CD14-positive monocyte (primary cell): ENCODE data around the gene SNRPD3. TPM values are rescaled to one million over a fixed set of nuclear protein-coding genes. Genes with fewer than 3 reads are reported as not detected.

Experiments used
- DNase-seq, 3 donors: peaks; one replicate each; pipeline ENCODE4 v3.0.0-alpha.2; 2011 to 2022
- H2AFZ ChIP-seq: 2 replicates; pipeline ENCODE4 v1.6.0; 2012; ENCODE audit warnings: mild to moderate bottlenecking, low read depth, low read length, inconsistent platforms; ENCODE audit not compliant: insufficient read depth, poor library complexity, severe bottlenecking
- H3K27ac ChIP-seq, 2 donors: 1 replicate in 1 of 2; 2 replicates in 1 of 2; pipeline ENCODE4 v1.5.1; 2012 to 2013; ENCODE audit warnings: low read length in 2 of 2, control low read depth in 1 of 2, inconsistent platforms in 1 of 2, low read depth in 1 of 2, mild to moderate bottlenecking in 1 of 2
- H3K27me3 ChIP-seq, 2 donors: one replicate each; pipeline versions ENCODE4 v1.6.0 to v1.6.1; 2011 to 2013; ENCODE audit warnings: low read length in 2 of 2; ENCODE audit not compliant: control insufficient read depth in 2 of 2, insufficient read depth in 2 of 2
- H3K36me3 ChIP-seq, 2 donors: replicated peaks in 1 of 2; 1 replicate in 1 of 2; 2 replicates in 1 of 2; pipeline versions ENCODE4 v1.5.1 to v1.6.1; 2012 to 2013; ENCODE audit warnings: low read length in 2 of 2, control low read depth in 1 of 2, inconsistent platforms in 1 of 2, mild to moderate bottlenecking in 1 of 2; ENCODE audit not compliant: insufficient read depth in 2 of 2, control insufficient read depth in 1 of 2
- H3K4me1 ChIP-seq, 2 donors: 1 replicate in 1 of 2; 2 replicates in 1 of 2; pipeline versions ENCODE4 v1.5.1 to v1.6.1; 2012 to 2013; ENCODE audit warnings: low read length in 2 of 2, control low read depth in 1 of 2, inconsistent platforms in 1 of 2, mild to moderate bottlenecking in 1 of 2, moderate library complexity in 1 of 2; ENCODE audit not compliant: insufficient read depth in 2 of 2, control insufficient read depth in 1 of 2
- H3K4me2 ChIP-seq: replicated peaks from 2 replicates; pipeline ENCODE3; 2012; ENCODE audit warnings: low read length, moderate library complexity, mild to moderate bottlenecking; ENCODE audit not compliant: poor library complexity, severe bottlenecking; ENCODE audit errors: extremely low read depth
- H3K4me3 ChIP-seq, 3 experiments: fragments of 200-600 bp in 1 of 3; sonication (generic) in 1 of 3; replicated peaks in 1 of 3; 1 replicate in 2 of 3; 2 replicates in 1 of 3; pipeline ENCODE4 v1.5.1; 2011 to 2013; ENCODE audit warnings: low read length in 3 of 3, mild to moderate bottlenecking in 3 of 3, control low read depth in 2 of 3, low read depth in 2 of 3, inconsistent platforms in 1 of 3, moderate library complexity in 1 of 3
- H3K79me2 ChIP-seq: 2 replicates; pipeline ENCODE4 v1.6.0; 2012; ENCODE audit warnings: mild to moderate bottlenecking, control low read depth, inconsistent platforms, low read length, moderate library complexity; ENCODE audit not compliant: insufficient read depth
- H3K9ac ChIP-seq: 2 replicates; pipeline ENCODE4 v1.6.0; 2017; ENCODE audit warnings: low read length, mild to moderate bottlenecking; ENCODE audit not compliant: insufficient read depth, poor library complexity, severe bottlenecking
- H3K9me3 ChIP-seq, 2 donors: replicated peaks in 1 of 2; 1 replicate in 1 of 2; 2 replicates in 1 of 2; pipeline versions ENCODE4 v1.5.1 to v1.6.1; 2012 to 2013; ENCODE audit warnings: low read length in 2 of 2, control low read depth in 1 of 2; ENCODE audit not compliant: control insufficient read depth in 1 of 2, insufficient read depth in 1 of 2
- H4K20me1 ChIP-seq: 2 replicates; pipeline ENCODE4 v1.6.0; 2012; ENCODE audit warnings: mild to moderate bottlenecking, low read length, control low read depth, moderate library complexity; ENCODE audit not compliant: insufficient read depth
- H3K27ac Mint-ChIP-seq, 7 donors: one replicate each; pipeline ENCODE4 v1.8.0; 2020; ENCODE audit warnings: mild to moderate bottlenecking in 7 of 7, mixed read lengths in 7 of 7, moderate library complexity in 6 of 7, inconsistent platforms in 2 of 7
- H3K27me3 Mint-ChIP-seq, 3 donors: one replicate each; pipeline ENCODE4 v1.8.0; 2021 to 2022; ENCODE audit warnings: low read depth in 3 of 3, mild to moderate bottlenecking in 3 of 3, mixed read lengths in 3 of 3, moderate library complexity in 3 of 3, inconsistent platforms in 1 of 3
- H3K36me3 Mint-ChIP-seq, 2 donors: one replicate each; pipeline ENCODE4 v1.8.0; 2020; ENCODE audit warnings: mixed read lengths in 2 of 2, inconsistent platforms in 1 of 2, mild to moderate bottlenecking in 1 of 2
- H3K4me1 Mint-ChIP-seq: one replicate; pipeline ENCODE4 v1.8.0; 2020; ENCODE audit warnings: mild to moderate bottlenecking, mixed read lengths
- H3K4me3 Mint-ChIP-seq, 2 donors: one replicate each; pipeline ENCODE4 v1.8.0; 2020; ENCODE audit warnings: mild to moderate bottlenecking in 2 of 2, mixed read lengths in 2 of 2, moderate library complexity in 1 of 2
- H3K9me3 Mint-ChIP-seq, 7 donors: one replicate each; pipeline ENCODE4 v1.8.0; 2020 to 2022; ENCODE audit warnings: mixed read lengths in 7 of 7, mild to moderate bottlenecking in 6 of 7, moderate library complexity in 6 of 7, inconsistent platforms in 2 of 7
- WGBS: methylation state at CpG from one replicate; pipeline ENCODE4 v1.1.5; 2013; ENCODE audit warnings: missing lambda C conversion rate; ENCODE audit not compliant: insufficient coverage; 5-methylcytosine and 5-hydroxymethylcytosine counted together
- intact Hi-C, 2 donors: fragments of 100-400 bp; cut with micrococcal nuclease; formaldehyde crosslinking; loops; one replicate each; pipeline versions ENCODE4 v1.15.0 to v1.15.1; 2023
- polyA plus RNA-seq, 3 donors: library from polyadenylated mRNA; depleted of rRNA in 1 of 3; unstranded in 2 of 3; stranded (reverse) in 1 of 3; fragments of 300-500 nt in 2 of 3; fragments of >200 nt in 1 of 3; fragmentation: Illumina TruSeq in 2 of 3; gene quantifications; 1 replicate in 2 of 3; 2 replicates in 1 of 3; pipeline ENCODE4 v1.2.3, GENCODE V29; 2012 to 2021
- TF ChIP-seq, protein P1 (sequence below): fragments of 200-600 bp; IDR thresholded peaks from one replicate; pipeline ENCODE4 v1.8.0; 2022; ENCODE audit warnings: antibody characterized with exemption, mild to moderate bottlenecking

SNRPD3 gene
- polyA plus RNA-seq, 3 donors, result 71.8 to 115 (median 80.9) TPM

GRCh38 chr22:24590596-24591173 lies 34.9 kb downstream of the SNRPD3 start:
- Mint-ChIP-seq H3K4me1 (peaks cover 9% of the 10 kb centered on the region), H3K36me3 (no peaks in the 10 kb centered on the region), H3K27ac (peak overlapping the region in 2 of 7 donors; percentile 2 to 34), H3K4me3 (no peak overlapping the region), H3K9me3 (no peaks in the 10 kb centered on the region), H3K27me3 (peaks cover 0 to 9% (median 2%) of the 10 kb centered on the region in 3 donors)
- no peak overlapping the region for H3K9ac ChIP-seq
- H2AFZ ChIP-seq, result no peak overlapping the region
- H3K4me2 ChIP-seq, result no peak overlapping the region
- intact Hi-C loops, result no loop called here
- TF ChIP-seq, protein P1, sequence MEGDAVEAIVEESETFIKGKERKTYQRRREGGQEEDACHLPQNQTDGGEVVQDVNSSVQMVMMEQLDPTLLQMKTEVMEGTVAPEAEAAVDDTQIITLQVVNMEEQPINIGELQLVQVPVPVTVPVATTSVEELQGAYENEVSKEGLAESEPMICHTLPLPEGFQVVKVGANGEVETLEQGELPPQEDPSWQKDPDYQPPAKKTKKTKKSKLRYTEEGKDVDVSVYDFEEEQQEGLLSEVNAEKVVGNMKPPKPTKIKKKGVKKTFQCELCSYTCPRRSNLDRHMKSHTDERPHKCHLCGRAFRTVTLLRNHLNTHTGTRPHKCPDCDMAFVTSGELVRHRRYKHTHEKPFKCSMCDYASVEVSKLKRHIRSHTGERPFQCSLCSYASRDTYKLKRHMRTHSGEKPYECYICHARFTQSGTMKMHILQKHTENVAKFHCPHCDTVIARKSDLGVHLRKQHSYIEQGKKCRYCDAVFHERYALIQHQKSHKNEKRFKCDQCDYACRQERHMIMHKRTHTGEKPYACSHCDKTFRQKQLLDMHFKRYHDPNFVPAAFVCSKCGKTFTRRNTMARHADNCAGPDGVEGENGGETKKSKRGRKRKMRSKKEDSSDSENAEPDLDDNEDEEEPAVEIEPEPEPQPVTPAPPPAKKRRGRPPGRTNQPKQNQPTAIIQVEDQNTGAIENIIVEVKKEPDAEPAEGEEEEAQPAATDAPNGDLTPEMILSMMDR, result no peak
- H3K4me1 ChIP-seq, result peaks cover 8 to 15% of the 10 kb centered on the region in 2 donors
- no peak overlapping the region for H3K27ac ChIP-seq
- DNase-seq, result no peak
- H4K20me1 ChIP-seq, result no peaks in the 10 kb centered on the region
- 98% methylated on average over 6 of the region's 12 CpGs for WGBS
- no peak overlapping the region for H3K4me3 ChIP-seq
- H3K27me3 ChIP-seq, result no peaks in the 10 kb centered on the region
- no peaks in the 10 kb centered on the region for H3K9me3 ChIP-seq
- no peaks in the 10 kb centered on the region for H3K36me3 ChIP-seq
- no peaks in the 10 kb centered on the region for H3K79me2 ChIP-seq

- Histone ChIP-seq H3K4me3 (no peak overlapping the region), H3K27ac (no peak overlapping the region), H3K4me1 (peaks cover 8 to 15% of the 10 kb centered on the region in 2 donors), H3K9me3 (no peaks in the 10 kb centered on the region), H4K20me1 (no peaks in the 10 kb centered on the region), H3K9ac (no peak overlapping the region), H3K27me3 (no peaks in the 10 kb centered on the region), H3K79me2 (no peaks in the 10 kb centered on the region), H3K36me3 (no peaks in the 10 kb centered on the region), H2AFZ (no peak overlapping the region), H3K4me2 (no peak overlapping the region)
- Mint-ChIP-seq H3K4me3 (no peak overlapping the region), H3K9me3 (no peaks in the 10 kb centered on the region), H3K4me1 (peaks cover 9% of the 10 kb centered on the region), H3K27me3 (peaks cover 0 to 9% (median 2%) of the 10 kb centered on the region in 3 donors), H3K36me3 (no peaks in the 10 kb centered on the region), H3K27ac (peak overlapping the region in 1 of 7 donors; percentile 71)
- WGBS, result 97% methylated on average over 6 of the region's 6 CpGs
- TF ChIP-seq, protein P1, result no peak
- intact Hi-C loops, result no loop called here
- DNase-seq, result no peak
Measured at GRCh38 chr22:24591286-24591830, 35.6 kb downstream of the SNRPD3 start.
